ENCODE data around the gene SHTN1.

GRCh38 chr10:116853701-116854100, 151.3 kb downstream of the SHTN1 start:
- TF ChIP-seq CTCF (conservative IDR thresholded peaks at IDR 0.05 in 1 of 2, IDR thresholded peaks at IDR 0.05 in 1 of 2; ENCODE audit: low read depth in 1 of 2, low read length in 2 of 2) = no peak
- no peak for TF ChIP-seq EZH2 (IDR thresholded peaks at IDR 0.05; ENCODE audit: low read length, missing control alignments)

All from fibroblast of lung (primary cell).